ENCODE measurements around the gene ST6GAL2. TPM values are rescaled to one million over a fixed set of nuclear protein-coding genes. Genes with fewer than 3 reads are reported as not detected.

Gene ST6GAL2
- polyA plus RNA-seq, 2 of the 4 experiments (the other 2 are of a cell fraction), result 26.2 to 52.6 TPM

GRCh38 chr2:106831241-106831640 is 54.7 kb downstream of the ST6GAL2 start:
- Histone ChIP-seq H3K4me2 (no peak overlapping the region), H3K4me3 (no peak overlapping the region), H3K4me1 (peaks cover 15% of the 10 kb centered on the region), H3K27ac (no peak overlapping the region), H3K9me3 (no peaks in the 10 kb centered on the region)
- CTCF ChIA-PET, result no interaction called here
- POLR2A ChIA-PET, result no interaction called here
- ATAC-seq (no peak), DNase-seq (ENCODE audit: low read depth in 1 of 2, low spot score in 1 of 2) (no peak), FAIRE-seq (no peak)
- WGBS (ENCODE audit: missing lambda C conversion rate), result 85% methylated on average over 3 of the region's 3 CpGs
- no peak for TF ChIP-seq HOXA7 (CRISPR knock-in tag; IDR thresholded peaks at IDR 0.05)
- TF ChIP-seq EHMT2 (IDR thresholded peaks at IDR 0.05; ENCODE audit: low read depth), result no peak
- no peak for TF ChIP-seq NFE2L2 (conservative IDR thresholded peaks at IDR 0.05; ENCODE audit: low read length)
- TF ChIP-seq, protein P1, sequence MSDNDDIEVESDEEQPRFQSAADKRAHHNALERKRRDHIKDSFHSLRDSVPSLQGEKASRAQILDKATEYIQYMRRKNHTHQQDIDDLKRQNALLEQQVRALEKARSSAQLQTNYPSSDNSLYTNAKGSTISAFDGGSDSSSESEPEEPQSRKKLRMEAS (IDR thresholded peaks at IDR 0.05), result no peak

DNA sequence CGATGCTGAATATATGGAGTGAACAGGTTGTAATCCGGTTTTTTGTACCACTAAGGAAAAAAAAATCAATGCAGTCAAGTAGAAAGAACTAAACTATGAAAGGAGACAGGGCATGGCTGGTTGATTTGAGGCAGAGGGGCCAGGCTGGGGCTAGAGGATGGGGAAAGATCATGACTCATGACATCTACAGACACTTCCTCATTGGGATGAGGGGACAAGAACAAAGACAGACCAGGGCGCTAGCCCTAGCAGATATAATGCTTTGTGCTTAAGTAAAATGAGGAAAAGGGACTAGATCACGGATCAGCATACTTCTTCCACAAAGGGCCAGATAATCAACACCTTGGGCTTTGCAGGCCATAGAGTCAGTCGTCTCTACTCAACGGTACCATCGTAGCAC is 55.8 kb downstream of the ST6GAL2 start:
- CTCF ChIA-PET, result no interaction called here
- 85% methylated on average over 7 of the region's 7 CpGs for WGBS (ENCODE audit: missing lambda C conversion rate)
- DNase-seq (ENCODE audit: low read depth in 1 of 2, low spot score in 1 of 2), result no peak
- peaks cover 15% of the 10 kb centered on the region for H3K4me1 ChIP-seq
- no peak overlapping the region for H3K27ac ChIP-seq
- TF ChIP-seq, protein P1 (IDR thresholded peaks at IDR 0.05), result no peak
- TF ChIP-seq, protein P2, sequence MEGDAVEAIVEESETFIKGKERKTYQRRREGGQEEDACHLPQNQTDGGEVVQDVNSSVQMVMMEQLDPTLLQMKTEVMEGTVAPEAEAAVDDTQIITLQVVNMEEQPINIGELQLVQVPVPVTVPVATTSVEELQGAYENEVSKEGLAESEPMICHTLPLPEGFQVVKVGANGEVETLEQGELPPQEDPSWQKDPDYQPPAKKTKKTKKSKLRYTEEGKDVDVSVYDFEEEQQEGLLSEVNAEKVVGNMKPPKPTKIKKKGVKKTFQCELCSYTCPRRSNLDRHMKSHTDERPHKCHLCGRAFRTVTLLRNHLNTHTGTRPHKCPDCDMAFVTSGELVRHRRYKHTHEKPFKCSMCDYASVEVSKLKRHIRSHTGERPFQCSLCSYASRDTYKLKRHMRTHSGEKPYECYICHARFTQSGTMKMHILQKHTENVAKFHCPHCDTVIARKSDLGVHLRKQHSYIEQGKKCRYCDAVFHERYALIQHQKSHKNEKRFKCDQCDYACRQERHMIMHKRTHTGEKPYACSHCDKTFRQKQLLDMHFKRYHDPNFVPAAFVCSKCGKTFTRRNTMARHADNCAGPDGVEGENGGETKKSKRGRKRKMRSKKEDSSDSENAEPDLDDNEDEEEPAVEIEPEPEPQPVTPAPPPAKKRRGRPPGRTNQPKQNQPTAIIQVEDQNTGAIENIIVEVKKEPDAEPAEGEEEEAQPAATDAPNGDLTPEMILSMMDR (IDR thresholded peaks at IDR 0.05), result no peak
- TF ChIP-seq ZC3H11A (IDR thresholded peaks at IDR 0.05) (no peak), POLR2A (IDR thresholded peaks at IDR 0.05; ENCODE audit: low read length) (no peak), NPAS2 (CRISPR knock-in tag; IDR thresholded peaks at IDR 0.05; ENCODE audit: borderline replicate concordance) (no peak), BHLHE40 (IDR thresholded peaks at IDR 0.05; ENCODE audit: low read depth, low read length) (no peak), TP53 (CRISPR knock-in tag; IDR thresholded peaks at IDR 0.05) (no peak), MYC (IDR thresholded peaks at IDR 0.05; ENCODE audit: borderline replicate concordance, low read length) (no peak)
- TF ChIP-seq, protein P3, sequence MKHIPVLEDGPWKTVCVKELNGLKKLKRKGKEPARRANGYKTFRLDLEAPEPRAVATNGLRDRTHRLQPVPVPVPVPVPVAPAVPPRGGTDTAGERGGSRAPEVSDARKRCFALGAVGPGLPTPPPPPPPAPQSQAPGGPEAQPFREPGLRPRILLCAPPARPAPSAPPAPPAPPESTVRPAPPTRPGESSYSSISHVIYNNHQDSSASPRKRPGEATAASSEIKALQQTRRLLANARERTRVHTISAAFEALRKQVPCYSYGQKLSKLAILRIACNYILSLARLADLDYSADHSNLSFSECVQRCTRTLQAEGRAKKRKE (CRISPR knock-in tag; IDR thresholded peaks at IDR 0.05; ENCODE audit: low read depth), result no peak
- TF ChIP-seq, protein P4, sequence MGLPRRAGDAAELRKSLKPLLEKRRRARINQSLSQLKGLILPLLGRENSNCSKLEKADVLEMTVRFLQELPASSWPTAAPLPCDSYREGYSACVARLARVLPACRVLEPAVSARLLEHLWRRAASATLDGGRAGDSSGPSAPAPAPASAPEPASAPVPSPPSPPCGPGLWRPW (IDR thresholded peaks at IDR 0.05), result no peak
- 0 out of 3 replicates have a peak, but pooled peaks cover under 1% of the 10 kb centered on the region for H3K9me3 ChIP-seq
- no peak for FAIRE-seq
- no peak for ATAC-seq
- no peak overlapping the region for H3K4me3 ChIP-seq
- POLR2A ChIA-PET, result no interaction called here
- no peak overlapping the region for H3K4me2 ChIP-seq

DNA sequence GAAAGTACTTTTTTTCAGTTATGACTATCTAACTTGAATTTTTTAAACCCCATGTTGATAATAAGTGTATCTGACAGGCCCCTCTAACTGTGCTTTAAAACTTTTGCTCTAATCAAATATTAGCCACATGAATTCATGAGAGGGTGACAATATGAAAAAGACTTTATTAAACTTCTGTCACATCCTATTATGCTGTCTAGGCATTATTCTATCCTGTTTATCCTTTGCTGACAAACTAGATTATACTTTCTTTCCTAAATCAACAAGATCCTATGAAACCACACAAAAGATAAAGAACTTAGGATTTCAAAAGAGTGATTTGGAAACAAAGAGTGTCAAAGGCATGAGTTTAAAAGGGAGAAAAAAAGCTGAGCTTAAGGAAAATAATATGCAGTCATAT is 57.8 kb downstream of the ST6GAL2 start:
- CTCF ChIA-PET, result interaction anchor here (1.3 kb wide), 1 partner anchor 18 kb away, joined by 4 read pairs; no protein-coding TSS in a partner anchor
- 0 out of 3 replicates have a peak, but pooled peaks cover 4% of the 10 kb centered on the region for H3K9me3 ChIP-seq
- FAIRE-seq, result no peak

More for the DNA sequence above, 57.8 kb downstream of the ST6GAL2 start:
- peaks cover 15% of the 10 kb centered on the region for H3K4me1 ChIP-seq
- no peak overlapping the region for H3K4me2 ChIP-seq
- no peak for DNase-seq (ENCODE audit: low read depth in 1 of 2, low spot score in 1 of 2)
- H3K27ac ChIP-seq, result no peak overlapping the region
- no peak overlapping the region for H3K4me3 ChIP-seq
- TF ChIP-seq CHD4 (IDR thresholded peaks at IDR 0.05; ENCODE audit: borderline replicate concordance), result no peak
- TF ChIP-seq, protein P2 (IDR thresholded peaks at IDR 0.05), result no peak
- TF ChIP-seq EHF (CRISPR knock-in tag; IDR thresholded peaks at IDR 0.05), result no peak
- TF ChIP-seq HMGXB4 (CRISPR knock-in tag; IDR thresholded peaks at IDR 0.05; ENCODE audit: borderline replicate concordance), result no peak
- TF ChIP-seq, protein P3 (CRISPR knock-in tag; IDR thresholded peaks at IDR 0.05; ENCODE audit: low read depth), result no peak
- no peak for TF ChIP-seq KDM5A (IDR thresholded peaks at IDR 0.05)
- TF ChIP-seq, protein P5, sequence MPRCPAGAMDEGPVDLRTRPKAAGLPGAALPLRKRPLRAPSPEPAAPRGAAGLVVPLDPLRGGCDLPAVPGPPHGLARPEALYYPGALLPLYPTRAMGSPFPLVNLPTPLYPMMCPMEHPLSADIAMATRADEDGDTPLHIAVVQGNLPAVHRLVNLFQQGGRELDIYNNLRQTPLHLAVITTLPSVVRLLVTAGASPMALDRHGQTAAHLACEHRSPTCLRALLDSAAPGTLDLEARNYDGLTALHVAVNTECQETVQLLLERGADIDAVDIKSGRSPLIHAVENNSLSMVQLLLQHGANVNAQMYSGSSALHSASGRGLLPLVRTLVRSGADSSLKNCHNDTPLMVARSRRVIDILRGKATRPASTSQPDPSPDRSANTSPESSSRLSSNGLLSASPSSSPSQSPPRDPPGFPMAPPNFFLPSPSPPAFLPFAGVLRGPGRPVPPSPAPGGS (IDR thresholded peaks at IDR 0.05), result no peak
- TF ChIP-seq, protein P6, sequence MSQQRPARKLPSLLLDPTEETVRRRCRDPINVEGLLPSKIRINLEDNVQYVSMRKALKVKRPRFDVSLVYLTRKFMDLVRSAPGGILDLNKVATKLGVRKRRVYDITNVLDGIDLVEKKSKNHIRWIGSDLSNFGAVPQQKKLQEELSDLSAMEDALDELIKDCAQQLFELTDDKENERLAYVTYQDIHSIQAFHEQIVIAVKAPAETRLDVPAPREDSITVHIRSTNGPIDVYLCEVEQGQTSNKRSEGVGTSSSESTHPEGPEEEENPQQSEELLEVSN (IDR thresholded peaks at IDR 0.05; ENCODE audit: borderline replicate concordance, low read depth), result no peak
- no peak for TF ChIP-seq MAZ (IDR thresholded peaks at IDR 0.05; ENCODE audit: borderline replicate concordance, low read depth, low read length)
- ATAC-seq, result no peak
- POLR2A ChIA-PET, result no interaction called here
